CD1c-positive myeloid dendritic cell (primary cell): ENCODE results near the gene MLLT10.

Source experiments
- DNase-seq: peaks from one replicate; pipeline ENCODE4 v3.0.0-alpha.2; 2016; ENCODE audit errors: extremely low spot score

MLLT10 gene

DNA sequence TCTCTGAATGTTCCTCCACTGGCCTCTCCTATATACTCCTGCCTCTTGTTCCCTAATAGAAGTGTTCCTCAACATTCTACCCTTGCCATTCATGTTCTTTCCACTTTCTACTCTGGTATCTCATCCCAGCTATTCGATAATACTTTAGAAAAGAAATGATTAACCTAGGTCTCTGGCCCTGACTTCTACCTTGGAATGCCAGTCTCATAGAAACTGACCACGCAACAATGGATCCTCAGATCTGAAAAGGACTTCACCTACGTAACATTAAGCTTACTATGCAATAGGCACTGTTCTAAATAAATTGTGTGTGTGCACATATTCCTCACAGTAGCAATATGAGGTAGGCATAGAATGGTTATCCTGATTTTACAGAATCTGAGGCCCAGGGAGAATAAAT lies 235.0 kb downstream of the MLLT10 start:
- DNase-seq = no peak

DNA sequence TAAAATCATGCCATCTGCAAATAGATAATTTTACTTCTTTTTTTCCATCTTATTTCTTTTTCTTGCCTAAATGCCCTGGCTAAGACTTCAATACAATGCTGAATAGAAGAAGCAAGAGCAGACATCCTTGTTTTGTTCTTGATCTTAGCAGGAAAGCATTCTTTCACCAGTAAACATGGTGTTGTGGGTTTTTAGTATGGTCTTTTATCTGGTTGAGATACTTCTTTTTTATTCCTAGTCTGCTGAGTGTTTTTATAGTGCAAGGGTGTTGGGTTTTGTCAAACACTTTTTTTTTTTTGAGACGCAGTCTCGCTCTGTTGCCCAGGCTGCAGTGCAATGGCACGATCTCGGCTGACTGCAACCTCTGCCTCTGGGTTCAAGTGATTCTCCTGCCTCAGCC lies 237.2 kb downstream of the MLLT10 start:
- no peak for DNase-seq

DNA sequence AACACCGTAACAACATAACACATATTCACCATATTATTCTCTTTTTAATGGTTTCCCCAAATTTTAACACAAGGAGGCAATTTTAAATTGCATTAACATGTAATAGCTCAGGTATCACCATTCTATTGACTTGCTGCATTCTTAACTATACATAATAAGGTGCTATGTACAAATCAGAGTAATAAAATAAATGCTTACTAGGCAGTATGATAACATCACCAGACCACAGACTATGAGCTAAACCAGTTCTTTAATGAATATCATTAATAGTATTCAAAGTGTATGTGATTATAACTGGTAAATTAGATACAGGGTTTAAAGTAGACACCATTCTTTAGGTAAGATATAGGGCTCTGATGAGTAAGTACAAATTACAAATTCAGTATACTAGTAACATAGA lies 242.9 kb downstream of the MLLT10 start:
- DNase-seq = no peak

DNA sequence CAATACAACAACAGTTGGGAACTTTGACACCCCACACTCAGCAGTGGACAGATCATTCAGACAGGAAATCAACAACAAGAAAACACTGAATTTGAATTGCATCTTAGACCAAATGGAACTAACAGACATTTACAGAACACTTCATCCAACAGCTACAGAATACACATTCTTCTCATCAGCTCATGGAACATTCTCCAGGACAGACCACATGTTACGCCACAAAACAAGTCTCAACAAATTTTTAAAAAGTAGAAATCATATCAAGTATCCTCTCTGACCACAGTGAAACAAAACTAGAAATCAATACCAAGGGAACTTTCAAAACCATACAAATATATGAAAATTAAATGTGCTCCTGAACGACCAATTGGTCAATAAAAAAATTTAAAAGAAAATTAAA lies 257.2 kb downstream of the MLLT10 start:
- no peak for DNase-seq
